Astrocyte (in vitro differentiated cells and primary cell): ENCODE data around the gene PTPRC. TPM values are rescaled to one million over a fixed set of nuclear protein-coding genes. Genes with fewer than 3 reads are reported as not detected.

ENCODE experiments used
- DNase-seq: peaks from one replicate; pipeline ENCODE4 v3.0.0-alpha.2; 2010; ENCODE audit warnings: low read depth
- FAIRE-seq: peaks from 2 replicates; lab custom pipeline; 2011; peaks lifted over from hg19 to GRCh38; lab: Jason Lieb, UNC
- H2AFZ ChIP-seq: 2 replicates; pipeline ENCODE4 v1.6.0; 2012; ENCODE audit warnings: low read depth, low read length, inconsistent platforms
- H3K27ac ChIP-seq: 2 replicates; pipeline ENCODE4 v1.5.1; 2011; ENCODE audit warnings: low read depth, low read length, inconsistent platforms
- H3K27me3 ChIP-seq: 2 replicates; pipeline ENCODE4 v1.6.0; 2011; ENCODE audit warnings: low read length, inconsistent platforms; ENCODE audit not compliant: insufficient read depth
- H3K36me3 ChIP-seq: 2 replicates; pipeline ENCODE4 v1.5.1; 2011; ENCODE audit warnings: low read length, inconsistent platforms; ENCODE audit not compliant: insufficient read depth
- H3K4me1 ChIP-seq: 2 replicates; pipeline ENCODE4 v1.5.1; 2011; ENCODE audit warnings: low read length, inconsistent platforms; ENCODE audit not compliant: insufficient read depth
- H3K4me2 ChIP-seq: 2 replicates; pipeline ENCODE4 v1.6.0; 2012; ENCODE audit warnings: low read length, inconsistent platforms
- H3K4me3 ChIP-seq: 2 replicates; pipeline ENCODE4 v1.5.1; 2011; ENCODE audit warnings: low read depth, mild to moderate bottlenecking, low read length, inconsistent platforms; ENCODE audit not compliant: insufficient read depth
- H3K79me2 ChIP-seq: 2 replicates; pipeline ENCODE4 v1.6.0; 2012; ENCODE audit warnings: mild to moderate bottlenecking, low read length, inconsistent platforms; ENCODE audit not compliant: insufficient read depth
- H3K9ac ChIP-seq: 2 replicates; pipeline ENCODE4 v1.6.0; 2012; ENCODE audit warnings: mild to moderate bottlenecking, low read length, inconsistent platforms
- H3K9me3 ChIP-seq: 2 replicates; pipeline ENCODE4 v1.5.1; 2012; ENCODE audit warnings: low read depth, mild to moderate bottlenecking, low read length, inconsistent platforms; ENCODE audit not compliant: insufficient read depth
- H4K20me1 ChIP-seq: 2 replicates; pipeline ENCODE4 v1.6.0; 2012; ENCODE audit warnings: low read length, inconsistent platforms; ENCODE audit not compliant: insufficient read depth
- H3K27ac Mint-ChIP-seq: one replicate; pipeline ENCODE4 v1.8.0; 2021; ENCODE audit warnings: mild to moderate bottlenecking, mixed read lengths; ENCODE audit not compliant: unreplicated experiment
- H3K27me3 Mint-ChIP-seq: one replicate; pipeline ENCODE4 v1.8.0; 2021; ENCODE audit warnings: low read depth, mixed read lengths; ENCODE audit not compliant: unreplicated experiment
- H3K36me3 Mint-ChIP-seq: one replicate; pipeline ENCODE4 v1.8.0; 2021; ENCODE audit warnings: low read depth, mixed read lengths; ENCODE audit not compliant: unreplicated experiment
- H3K4me1 Mint-ChIP-seq: one replicate; pipeline ENCODE4 v1.8.0; 2021; ENCODE audit warnings: low read depth, mixed read lengths; ENCODE audit not compliant: unreplicated experiment
- H3K4me3 Mint-ChIP-seq: one replicate; pipeline ENCODE4 v1.8.0; 2021; ENCODE audit warnings: mild to moderate bottlenecking, moderate library complexity, mixed read lengths; ENCODE audit not compliant: unreplicated experiment
- H3K9me3 Mint-ChIP-seq: one replicate; pipeline ENCODE4 v1.8.0; 2021; ENCODE audit warnings: mild to moderate bottlenecking, mixed read lengths; ENCODE audit not compliant: unreplicated experiment
- EZH2 ChIP-seq: IDR thresholded peaks from 2 replicates; pipeline ENCODE4 v1.6.1; 2012; ENCODE audit warnings: mild to moderate bottlenecking, low read length, inconsistent platforms; ENCODE audit not compliant: insufficient read depth
- total RNA-seq: library from RNA; stranded (reverse); gene quantifications from 2 replicates; pipeline ENCODE4 v1.2.1, GENCODE V29; 2021
- TF ChIP-seq, protein P1 (sequence below): IDR thresholded peaks from 2 replicates; pipeline ENCODE4 v1.5.1; 2011; ENCODE audit warnings: low read depth, mild to moderate bottlenecking, inconsistent platforms, low read length, moderate library complexity; ENCODE audit not compliant: insufficient read depth

Gene PTPRC
- total RNA-seq, 1 donor from 2014 or later: 0.20 TPM

DNA sequence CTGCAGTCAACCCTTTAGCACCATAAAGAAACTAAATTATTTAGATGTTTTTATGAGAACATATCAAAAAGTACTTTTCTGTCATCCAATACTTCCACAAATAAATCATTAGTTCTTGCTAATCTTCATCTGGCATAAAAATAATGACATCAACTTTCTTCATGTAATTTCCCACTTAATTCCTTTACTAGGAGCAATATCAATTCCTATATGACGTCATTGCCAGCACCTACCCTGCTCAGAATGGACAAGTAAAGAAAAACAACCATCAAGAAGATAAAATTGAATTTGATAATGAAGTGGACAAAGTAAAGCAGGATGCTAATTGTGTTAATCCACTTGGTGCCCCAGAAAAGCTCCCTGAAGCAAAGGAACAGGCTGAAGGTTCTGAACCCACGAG is 116.9 kb downstream of the PTPRC start:
- no peak for TF ChIP-seq EZH2
- TF ChIP-seq, protein P1, sequence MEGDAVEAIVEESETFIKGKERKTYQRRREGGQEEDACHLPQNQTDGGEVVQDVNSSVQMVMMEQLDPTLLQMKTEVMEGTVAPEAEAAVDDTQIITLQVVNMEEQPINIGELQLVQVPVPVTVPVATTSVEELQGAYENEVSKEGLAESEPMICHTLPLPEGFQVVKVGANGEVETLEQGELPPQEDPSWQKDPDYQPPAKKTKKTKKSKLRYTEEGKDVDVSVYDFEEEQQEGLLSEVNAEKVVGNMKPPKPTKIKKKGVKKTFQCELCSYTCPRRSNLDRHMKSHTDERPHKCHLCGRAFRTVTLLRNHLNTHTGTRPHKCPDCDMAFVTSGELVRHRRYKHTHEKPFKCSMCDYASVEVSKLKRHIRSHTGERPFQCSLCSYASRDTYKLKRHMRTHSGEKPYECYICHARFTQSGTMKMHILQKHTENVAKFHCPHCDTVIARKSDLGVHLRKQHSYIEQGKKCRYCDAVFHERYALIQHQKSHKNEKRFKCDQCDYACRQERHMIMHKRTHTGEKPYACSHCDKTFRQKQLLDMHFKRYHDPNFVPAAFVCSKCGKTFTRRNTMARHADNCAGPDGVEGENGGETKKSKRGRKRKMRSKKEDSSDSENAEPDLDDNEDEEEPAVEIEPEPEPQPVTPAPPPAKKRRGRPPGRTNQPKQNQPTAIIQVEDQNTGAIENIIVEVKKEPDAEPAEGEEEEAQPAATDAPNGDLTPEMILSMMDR: no peak
- H3K4me1 ChIP-seq: no peaks in the 10 kb centered on the region
- no peaks in the 10 kb centered on the region for H3K36me3 ChIP-seq
- H3K4me3 Mint-ChIP-seq: no peak overlapping the region
- H2AFZ ChIP-seq: no peak overlapping the region
- DNase-seq (no peak), FAIRE-seq (no peak)
- H3K27me3 Mint-ChIP-seq: no peaks in the 10 kb centered on the region
- H3K36me3 Mint-ChIP-seq: no peaks in the 10 kb centered on the region
- no peaks in the 10 kb centered on the region for H3K9me3 ChIP-seq
- H3K27me3 ChIP-seq: no peaks in the 10 kb centered on the region
- H4K20me1 ChIP-seq: no peaks in the 10 kb centered on the region
- H3K9me3 Mint-ChIP-seq: no peaks in the 10 kb centered on the region
- no peak overlapping the region for H3K4me3 ChIP-seq
- H3K27ac Mint-ChIP-seq: no peak overlapping the region
- H3K79me2 ChIP-seq: no peaks in the 10 kb centered on the region
- H3K27ac ChIP-seq: no peak overlapping the region
- no peak overlapping the region for H3K4me2 ChIP-seq
- no peak overlapping the region for H3K9ac ChIP-seq
- H3K4me1 Mint-ChIP-seq: peaks cover 1% of the 10 kb centered on the region

DNA sequence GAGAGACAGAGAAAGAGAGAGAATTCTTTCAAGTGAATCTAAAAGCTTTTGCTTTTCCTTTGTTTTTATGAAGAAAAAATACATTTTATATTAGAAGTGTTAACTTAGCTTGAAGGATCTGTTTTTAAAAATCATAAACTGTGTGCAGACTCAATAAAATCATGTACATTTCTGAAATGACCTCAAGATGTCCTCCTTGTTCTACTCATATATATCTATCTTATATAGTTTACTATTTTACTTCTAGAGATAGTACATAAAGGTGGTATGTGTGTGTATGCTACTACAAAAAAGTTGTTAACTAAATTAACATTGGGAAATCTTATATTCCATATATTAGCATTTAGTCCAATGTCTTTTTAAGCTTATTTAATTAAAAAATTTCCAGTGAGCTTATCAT is 117.6 kb downstream of the PTPRC start:
- H3K27me3 Mint-ChIP-seq: no peaks in the 10 kb centered on the region
- DNase-seq: no peak
- no peaks in the 10 kb centered on the region for H3K9me3 Mint-ChIP-seq
- H2AFZ ChIP-seq: no peak overlapping the region
- H3K4me3 Mint-ChIP-seq: no peak overlapping the region
- TF ChIP-seq EZH2: no peak
- TF ChIP-seq, protein P1: peak; percentile 8
- H3K79me2 ChIP-seq: no peaks in the 10 kb centered on the region
- no peaks in the 10 kb centered on the region for H3K4me1 ChIP-seq
- H3K9me3 ChIP-seq: no peaks in the 10 kb centered on the region
- no peak overlapping the region for H3K27ac ChIP-seq
- H3K36me3 Mint-ChIP-seq: no peaks in the 10 kb centered on the region
- no peaks in the 10 kb centered on the region for H3K36me3 ChIP-seq
- no peak for FAIRE-seq
- no peak overlapping the region for H3K27ac Mint-ChIP-seq
- H3K4me3 ChIP-seq: no peak overlapping the region
- no peaks in the 10 kb centered on the region for H3K4me1 Mint-ChIP-seq
- no peaks in the 10 kb centered on the region for H3K27me3 ChIP-seq
- no peak overlapping the region for H3K9ac ChIP-seq
- no peaks in the 10 kb centered on the region for H4K20me1 ChIP-seq
- H3K4me2 ChIP-seq: no peak overlapping the region

GRCh38 chr1:198761859-198762616 is 123.2 kb downstream of the PTPRC start:
- no peak for DNase-seq

More at GRCh38 chr1:198761859-198762616, 123.2 kb downstream of the PTPRC start:
- Histone ChIP-seq H3K36me3 (no peaks in the 10 kb centered on the region), H3K79me2 (no peaks in the 10 kb centered on the region), H4K20me1 (no peaks in the 10 kb centered on the region), H3K27me3 (no peaks in the 10 kb centered on the region), H3K9me3 (no peaks in the 10 kb centered on the region), H3K9ac (no peak overlapping the region), H3K4me2 (no peak overlapping the region), H3K27ac (no peak overlapping the region), H2AFZ (no peak overlapping the region), H3K4me3 (no peak overlapping the region), H3K4me1 (no peaks in the 10 kb centered on the region)
- Mint-ChIP-seq H3K27ac (no peak overlapping the region), H3K4me3 (no peak overlapping the region), H3K4me1 (no peaks in the 10 kb centered on the region), H3K9me3 (no peaks in the 10 kb centered on the region), H3K27me3 (no peaks in the 10 kb centered on the region), H3K36me3 (no peaks in the 10 kb centered on the region)
- no peak for FAIRE-seq
- TF ChIP-seq, protein P1: no peak
- no peak for TF ChIP-seq EZH2
